SU-DHL-6 (cell line): ENCODE results near the gene SLC10A3.

ENCODE experiments used
- H2AFZ ChIP-seq: fragments of 200-600 bp; sonication (generic); 2 replicates; pipeline ENCODE4 v1.6.1; 2014; ENCODE audit warnings: low read depth, mild to moderate bottlenecking, moderate library complexity, mixed read lengths, antibody characterized with exemption, low read length; ENCODE audit not compliant: severe bottlenecking
- H3F3A ChIP-seq: fragments of 200-600 bp; shearing (Covaris generic); 2 replicates; pipeline ENCODE4 v1.6.0; 2016; ENCODE audit warnings: antibody characterized with exemption, mild to moderate bottlenecking; ENCODE audit not compliant: insufficient read depth
- H3K27ac ChIP-seq: fragments of 200-600 bp; sonication (generic); 2 replicates; pipeline ENCODE4 v1.5.1; 2016; ENCODE audit warnings: low read depth, mild to moderate bottlenecking, low read length, moderate library complexity, mixed read lengths
- H3K27me3 ChIP-seq: fragments of 200-600 bp; sonication (generic), shearing (Covaris generic); 2 replicates; pipeline ENCODE4 v1.6.0; 2014; ENCODE audit warnings: mild to moderate bottlenecking, low read length
- H3K36me3 ChIP-seq: fragments of 200-600 bp; sonication (generic); 2 replicates; pipeline ENCODE4 v1.6.1; 2014; ENCODE audit warnings: mild to moderate bottlenecking, low read length, mixed read lengths
- H3K4me2 ChIP-seq: fragments of 300-600, 200-600 bp; shearing (Covaris generic), sonication (generic); 2 replicates; pipeline ENCODE4 v1.6.0; 2014; ENCODE audit warnings: low read length, low read depth, mild to moderate bottlenecking; ENCODE audit not compliant: poor library complexity, severe bottlenecking
- H3K4me3 ChIP-seq: fragments of 200-600 bp; sonication (generic); 2 replicates; pipeline ENCODE4 v1.5.1; 2014; ENCODE audit warnings: antibody characterized with exemption, low read length, mild to moderate bottlenecking, mixed read lengths; ENCODE audit not compliant: insufficient read depth, poor library complexity, severe bottlenecking
- H3K79me2 ChIP-seq: fragments of 200-600 bp; sonication (generic); 2 replicates; pipeline ENCODE4 v1.6.1; 2014; ENCODE audit warnings: mild to moderate bottlenecking, low read length, moderate library complexity; ENCODE audit not compliant: insufficient read depth
- H3K9ac ChIP-seq: fragments of 200-600 bp; sonication (generic); 2 replicates; pipeline ENCODE4 v1.7.0; 2014; ENCODE audit warnings: mild to moderate bottlenecking, low read length
- H3K9me2 ChIP-seq: fragments of 200-600 bp; sonication (generic); replicated peaks from 2 replicates; pipeline ENCODE4 v1.6.1; 2014; ENCODE audit warnings: low read length; ENCODE audit not compliant: insufficient read depth
- H3K9me3 ChIP-seq: fragments of 200-600 bp; sonication (generic); 2 replicates; pipeline ENCODE4 v1.6.1; 2014; ENCODE audit warnings: low read length, mixed read lengths; ENCODE audit not compliant: insufficient read depth
- H4K20me1 ChIP-seq: fragments of 200-600 bp; sonication (generic); 2 replicates; pipeline ENCODE4 v1.6.1; 2014; ENCODE audit warnings: low read depth, mild to moderate bottlenecking, antibody characterized with exemption, low read length, moderate library complexity, mixed read lengths
- CTCF ChIP-seq: fragments of 200-600 bp; sonication (generic); IDR thresholded peaks from one replicate; pipeline ENCODE4 v1.5.1; 2017; ENCODE audit warnings: antibody characterized with exemption, mild to moderate bottlenecking, low read length, moderate library complexity; ENCODE audit not compliant: insufficient read depth, poor library complexity, severe bottlenecking
- EZH2phosphoT487 ChIP-seq: fragments of 200-600 bp; sonication (generic), shearing (Covaris generic); conservative IDR thresholded peaks from 2 replicates; pipeline ENCODE4 v1.6.1; 2018; ENCODE audit warnings: mild to moderate bottlenecking, antibody characterized with exemption, low read length, moderate library complexity, mixed read lengths

The SLC10A3 gene

GRCh38 chrX:154476821-154477220 is 13.6 kb downstream of the SLC10A3 start:
- Histone ChIP-seq H3F3A (peaks cover 18% of the 10 kb centered on the region), H4K20me1 (no peaks in the 10 kb centered on the region), H2AFZ (no peak overlapping the region), H3K4me3 (no peak overlapping the region), H3K9me2 (no peaks in the 10 kb centered on the region), H3K27ac (no peak overlapping the region), H3K79me2 (no peaks in the 10 kb centered on the region), H3K27me3 (no peaks in the 10 kb centered on the region), H3K4me2 (no peak overlapping the region), H3K36me3 (no peaks in the 10 kb centered on the region), H3K9me3 (no peaks in the 10 kb centered on the region), H3K9ac (no peak overlapping the region)
- no peak for TF ChIP-seq EZH2phosphoT487
- TF ChIP-seq CTCF, result no peak

GRCh38 chrX:154473683-154474082 is 16.7 kb downstream of the SLC10A3 start:
- Histone ChIP-seq H3K27me3 (no peaks in the 10 kb centered on the region), H2AFZ (no peak overlapping the region), H3K9me3 (no peaks in the 10 kb centered on the region), H3K79me2 (no peaks in the 10 kb centered on the region), H3K4me2 (no peak overlapping the region), H3K27ac (no peak overlapping the region), H3K36me3 (no peaks in the 10 kb centered on the region), H3K9ac (no peak overlapping the region), H3F3A (peaks cover 10% of the 10 kb centered on the region; the same call in 1 of the 2 replicates), H3K9me2 (no peaks in the 10 kb centered on the region), H3K4me3 (no peak overlapping the region), H4K20me1 (no peaks in the 10 kb centered on the region)
- TF ChIP-seq EZH2phosphoT487 (no peak), CTCF (no peak)

- H3K27ac ChIP-seq, result no peak overlapping the region
- TF ChIP-seq CTCF (no peak), EZH2phosphoT487 (no peak)
- H3K4me2 ChIP-seq, result no peak overlapping the region
- H3K36me3 ChIP-seq, result no peaks in the 10 kb centered on the region
- H3K9me3 ChIP-seq, result no peaks in the 10 kb centered on the region
- no peak overlapping the region for H3K4me3 ChIP-seq
- H3K79me2 ChIP-seq, result no peaks in the 10 kb centered on the region
- no peak overlapping the region for H3K9ac ChIP-seq
- no peak overlapping the region for H2AFZ ChIP-seq
- no peaks in the 10 kb centered on the region for H3K9me2 ChIP-seq
- no peaks in the 10 kb centered on the region for H4K20me1 ChIP-seq
- no peaks in the 10 kb centered on the region for H3K27me3 ChIP-seq
- peaks cover 10% of the 10 kb centered on the region; the same call in 1 of the 2 replicates for H3F3A ChIP-seq
Observed at GRCh38 chrX:154472685-154473632, 17.5 kb downstream of the SLC10A3 start.
